M059J (cell line): ENCODE measurements around the gene CNTN5. TPM values are rescaled to one million over a fixed set of nuclear protein-coding genes. Genes with fewer than 3 reads are reported as not detected.

Experiments used
- DNase-seq: peaks from one replicate; pipeline ENCODE4 v3.0.0-alpha.2; 2012; ENCODE audit warnings: low read depth
- total RNA-seq: library from RNA; depleted of rRNA; stranded (reverse); fragments of >200 nt; shearing (Covaris generic); gene quantifications from 2 replicates; pipeline ENCODE4 v1.2.3, GENCODE V29; 2014

CNTN5 gene
- total RNA-seq, 1 experiment from 2014 or later: 0.57 TPM

DNA sequence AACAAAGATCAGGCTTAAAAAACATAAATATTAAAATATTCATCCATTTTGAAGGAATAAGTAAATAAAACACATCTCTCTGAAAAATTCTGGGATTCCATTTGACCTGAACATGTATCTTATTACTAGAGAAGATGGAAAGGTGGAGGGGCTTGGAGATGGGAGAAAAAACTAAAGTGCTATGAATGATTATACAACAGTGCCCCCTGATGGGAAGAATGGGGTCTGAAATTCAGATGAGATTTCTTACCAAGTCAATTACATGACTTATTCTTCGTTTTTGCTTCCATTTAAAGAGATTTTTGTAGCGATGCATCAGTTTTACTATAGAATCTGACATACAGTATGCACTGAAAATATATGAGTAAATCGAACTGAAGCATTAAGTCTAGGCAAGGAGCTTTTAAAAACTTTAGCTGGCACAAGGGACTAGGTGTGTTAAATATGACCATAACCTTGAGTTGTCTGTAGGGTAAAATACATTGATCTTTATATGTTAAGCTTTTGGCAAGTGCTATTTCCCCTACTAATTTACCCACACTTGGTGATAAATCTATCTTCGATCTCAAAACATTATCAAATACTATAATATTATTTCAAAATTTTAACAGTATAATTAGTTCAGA lies 718.8 kb downstream of the CNTN5 start:
- peak; percentile 57 for DNase-seq

DNA sequence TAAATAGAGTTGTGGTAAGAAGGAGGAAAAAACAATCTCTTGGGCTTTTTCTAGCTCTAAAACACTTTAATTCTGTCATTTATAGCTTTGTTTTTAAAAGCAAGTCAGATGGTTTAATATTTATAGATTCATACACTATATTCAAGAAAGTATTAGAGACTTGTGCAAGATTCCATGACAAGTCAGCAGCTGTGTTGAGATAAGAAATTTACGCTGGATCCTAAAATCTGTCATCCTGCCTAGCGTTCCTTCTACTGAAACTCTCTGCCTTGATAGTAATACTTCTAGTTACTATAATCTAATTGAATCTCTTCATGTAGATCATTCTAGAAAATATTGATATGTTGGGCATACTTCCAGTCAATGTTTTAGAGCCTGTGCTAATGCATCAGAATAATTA lies 721.8 kb downstream of the CNTN5 start:
- no peak for DNase-seq

GRCh38 chr11:99759787-99760186 lies 739.0 kb downstream of the CNTN5 start:
- DNase-seq: no peak

DNA sequence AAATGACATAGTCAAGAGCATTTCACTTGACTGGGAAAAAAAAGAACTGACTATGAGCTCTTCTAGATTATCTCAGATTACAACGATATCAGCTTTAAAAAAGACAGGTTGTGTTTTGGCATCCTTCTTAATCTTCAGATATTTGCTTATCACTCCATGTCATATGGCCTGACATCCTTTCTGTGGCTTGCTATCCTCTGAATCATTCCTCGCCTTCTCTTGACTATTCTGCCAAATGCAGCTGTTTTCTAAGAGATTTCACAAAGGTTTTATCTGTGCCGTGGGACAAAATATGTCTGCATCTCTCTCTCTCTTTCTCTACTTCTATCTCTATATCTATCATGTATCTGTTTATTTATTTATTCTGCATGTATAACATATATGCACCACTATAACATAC lies 746.1 kb downstream of the CNTN5 start:
- peak; percentile 35 for DNase-seq

- DNase-seq: peak; percentile 97
These were observed 752.9 kb downstream of the CNTN5 start for GRCh38 chr11:99773646-99774045.

DNA sequence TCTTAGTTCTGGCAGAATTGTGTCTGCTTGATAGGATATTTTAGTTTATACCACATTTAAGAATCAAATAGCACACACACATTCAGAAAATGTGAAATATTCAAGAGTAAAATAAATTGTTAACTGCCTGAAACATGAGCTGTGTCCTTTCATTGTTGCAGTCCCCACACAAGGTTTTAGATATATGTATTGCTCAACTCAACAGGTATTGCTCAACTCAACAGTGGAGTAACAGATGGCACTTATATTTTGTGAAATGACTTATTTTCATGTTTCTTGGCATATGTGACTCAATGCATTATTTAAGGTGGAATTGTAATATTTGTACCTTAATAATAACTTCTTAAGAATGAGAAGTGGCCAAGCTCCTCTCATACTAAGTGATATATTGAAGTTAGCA lies 760.3 kb downstream of the CNTN5 start:
- no peak for DNase-seq

DNA sequence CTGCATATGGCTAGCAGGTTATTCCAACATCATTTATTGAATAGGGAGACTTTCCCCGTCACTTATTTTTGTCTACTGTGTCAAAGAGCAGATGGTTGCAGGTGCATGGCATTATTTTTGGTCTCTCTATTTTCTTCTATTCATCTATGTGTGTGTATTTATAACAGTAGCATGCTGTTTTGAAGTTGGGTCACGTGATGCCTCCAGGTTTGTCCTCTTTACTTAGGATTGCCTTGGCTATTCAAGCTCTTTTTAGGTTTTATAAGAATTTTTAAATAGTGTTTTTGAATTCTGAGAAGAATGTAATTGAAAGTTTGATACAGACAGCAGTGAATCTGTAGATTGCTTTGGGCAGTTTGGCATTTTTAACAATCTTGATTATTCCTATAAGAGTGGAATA lies 770.6 kb downstream of the CNTN5 start:
- DNase-seq: no peak

DNA sequence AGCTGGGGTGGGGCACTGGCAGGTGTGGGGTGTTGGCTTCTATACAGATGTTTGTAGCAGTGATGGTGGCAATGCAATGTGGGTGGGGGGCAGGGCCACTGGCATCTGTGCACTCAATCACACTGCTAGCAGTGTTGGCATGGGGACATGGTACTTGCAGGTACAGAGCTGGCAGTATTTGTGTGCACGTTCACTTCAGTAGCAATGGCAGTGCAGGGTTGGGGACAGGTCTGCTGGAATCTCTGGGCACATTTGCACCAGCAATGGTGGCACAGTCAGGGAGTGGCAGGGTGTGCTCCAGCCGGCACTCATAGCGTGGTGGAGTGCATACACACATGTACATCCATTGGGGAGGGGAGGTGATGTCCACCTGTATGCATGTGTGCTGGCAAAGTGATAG lies 775.2 kb downstream of the CNTN5 start:
- DNase-seq: no peak

- peak; percentile 95 for DNase-seq
These were observed 782.8 kb downstream of the CNTN5 start for GRCh38 chr11:99803501-99803900.

GRCh38 chr11:99812516-99812915 lies 791.8 kb downstream of the CNTN5 start:
- no peak for DNase-seq

- no peak for DNase-seq
These were observed 793.3 kb downstream of the CNTN5 start for GRCh38 chr11:99814021-99814420.

DNA sequence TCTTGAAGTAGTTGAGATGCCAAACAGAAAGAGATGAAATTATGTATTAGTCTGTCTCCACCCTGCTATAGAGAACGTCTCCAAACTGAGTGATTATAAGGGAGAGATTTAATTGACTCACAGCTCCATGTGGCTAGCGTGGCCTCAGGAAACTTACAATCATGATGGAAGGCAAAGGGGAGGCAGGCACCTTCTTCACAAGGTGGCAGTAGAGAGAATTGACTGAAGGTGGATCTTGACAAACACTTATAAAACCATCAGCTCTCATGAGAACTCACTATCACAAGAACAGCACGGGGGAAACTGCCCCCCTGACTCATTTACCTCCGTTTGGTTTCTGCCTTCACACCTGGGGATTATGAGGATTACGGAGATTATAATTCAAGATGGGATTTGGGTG lies 794.0 kb downstream of the CNTN5 start:
- DNase-seq: no peak

DNA sequence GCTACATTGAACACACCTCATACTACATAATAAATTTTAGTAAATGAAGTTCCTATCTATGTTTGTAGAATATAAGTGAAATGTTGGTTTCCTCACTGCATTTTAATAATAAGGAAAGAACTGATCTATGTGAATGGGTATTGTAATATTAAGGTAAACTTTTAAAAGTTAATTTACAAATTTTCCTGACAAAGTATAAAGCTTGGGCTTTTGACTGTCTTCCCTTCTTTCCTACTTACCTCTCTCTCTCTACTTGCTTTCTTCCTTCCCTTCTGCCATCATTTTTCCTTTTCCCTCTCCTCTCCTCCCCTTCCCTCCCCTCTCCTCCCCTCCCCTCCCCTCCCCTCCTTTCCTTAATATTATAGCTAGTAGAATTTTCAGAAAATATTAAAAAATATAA lies 798.2 kb downstream of the CNTN5 start:
- DNase-seq: no peak

- DNase-seq: peak; percentile 61
These were observed 802.3 kb downstream of the CNTN5 start for GRCh38 chr11:99822846-99823565.

DNA sequence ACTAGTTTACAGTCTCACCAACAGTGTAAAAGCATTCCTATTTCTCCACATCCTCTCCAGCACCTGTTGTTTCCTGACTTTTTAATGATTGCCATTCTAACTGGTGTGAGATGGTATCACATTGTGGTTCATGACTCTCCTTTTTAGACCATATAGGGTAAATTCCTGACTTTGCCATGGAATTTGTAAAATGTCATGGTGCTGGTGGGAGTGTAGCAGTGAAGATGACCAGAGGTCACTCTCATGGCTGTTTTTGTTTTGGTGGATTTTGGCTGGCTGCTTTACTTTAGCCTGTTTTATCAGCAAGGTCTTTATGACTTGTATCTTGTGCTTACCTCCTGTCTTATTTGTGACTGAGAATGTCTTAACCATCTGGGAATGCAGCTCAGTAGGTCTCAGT lies 816.0 kb downstream of the CNTN5 start:
- DNase-seq: peak; percentile 42

DNA sequence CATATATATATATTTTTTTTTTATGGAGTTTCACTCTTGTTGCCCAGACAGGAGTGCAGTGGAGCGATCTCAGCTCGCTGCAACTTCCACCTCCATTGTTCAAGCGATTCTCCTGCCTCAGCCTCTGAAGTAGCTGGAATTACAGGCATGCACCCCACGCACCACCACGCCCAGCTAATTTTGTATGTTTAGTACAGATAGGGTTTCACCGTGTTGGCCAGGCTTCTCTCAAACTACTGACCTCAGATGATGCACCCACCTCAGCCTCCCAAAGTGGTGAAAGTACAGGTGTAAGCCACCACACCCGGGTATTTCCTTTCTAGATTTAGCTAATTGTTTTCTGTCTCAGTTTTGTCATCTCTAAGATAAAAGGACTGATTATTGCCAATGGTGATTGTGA lies 821.1 kb downstream of the CNTN5 start:
- DNase-seq: no peak

- DNase-seq: peak; percentile 71
These were observed 845.2 kb downstream of the CNTN5 start for GRCh38 chr11:99865951-99866350.

GRCh38 chr11:99881610-99882009 lies 860.9 kb downstream of the CNTN5 start:
- peak; percentile 34 for DNase-seq

- no peak for DNase-seq
These were observed 864.0 kb downstream of the CNTN5 start for GRCh38 chr11:99884750-99885149.

DNA sequence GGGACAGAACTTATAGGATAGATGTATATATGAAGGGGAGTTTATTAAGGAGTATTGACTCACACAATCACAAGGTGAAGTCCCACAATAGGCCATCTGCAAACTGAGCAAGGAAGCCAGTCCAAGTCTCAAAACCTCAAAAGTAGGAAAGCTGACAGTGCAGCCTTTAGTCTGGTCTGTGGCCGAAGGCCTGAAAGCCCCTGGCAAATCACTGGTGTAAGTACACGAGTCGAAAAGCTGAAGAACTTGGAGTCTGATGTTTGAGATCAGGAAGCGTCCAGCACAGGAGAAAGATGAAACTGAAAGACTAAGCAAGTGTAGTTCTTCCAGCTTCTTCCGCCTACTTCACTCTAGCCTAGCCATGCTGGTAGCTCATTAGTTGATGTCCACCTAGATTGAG lies 866.7 kb downstream of the CNTN5 start:
- DNase-seq: no peak

DNA sequence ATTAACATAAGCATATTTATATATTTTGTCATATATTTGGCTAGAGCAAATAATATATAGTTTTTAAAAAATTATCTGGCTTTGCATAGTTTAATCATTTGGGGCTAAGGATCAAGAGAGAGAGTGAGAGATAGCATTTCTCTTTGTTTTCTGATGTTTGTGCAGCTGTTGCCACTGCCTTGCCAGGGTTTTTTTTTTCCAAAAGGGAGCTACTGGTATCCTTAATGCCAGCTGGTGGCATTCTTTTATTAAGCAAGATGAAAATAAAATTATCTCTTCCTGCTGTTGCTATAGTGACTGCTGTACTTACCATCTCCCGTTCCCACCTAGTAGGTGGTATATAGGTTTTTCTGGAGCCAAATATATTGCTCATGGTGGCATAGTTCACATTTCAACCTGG lies 873.1 kb downstream of the CNTN5 start:
- DNase-seq: no peak

DNA sequence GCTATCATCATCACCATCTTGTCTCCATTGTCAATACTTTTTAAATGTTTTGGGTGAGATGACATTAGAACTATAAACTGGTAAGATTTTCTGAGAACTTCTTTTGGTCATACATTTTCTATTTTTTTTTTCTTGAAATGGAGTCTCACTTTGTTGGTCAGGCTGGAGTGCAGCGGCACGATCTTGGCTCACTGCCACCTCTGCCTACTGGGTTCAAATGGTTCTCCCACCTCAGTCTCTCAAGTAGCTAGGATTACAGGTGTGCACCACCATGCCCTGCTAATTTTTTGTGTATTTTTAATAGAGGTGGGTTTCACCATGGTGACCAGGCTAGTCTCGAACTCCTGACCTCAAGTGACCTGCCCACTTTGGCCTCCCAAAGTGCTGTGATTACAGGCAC lies 880.4 kb downstream of the CNTN5 start:
- no peak for DNase-seq

DNA sequence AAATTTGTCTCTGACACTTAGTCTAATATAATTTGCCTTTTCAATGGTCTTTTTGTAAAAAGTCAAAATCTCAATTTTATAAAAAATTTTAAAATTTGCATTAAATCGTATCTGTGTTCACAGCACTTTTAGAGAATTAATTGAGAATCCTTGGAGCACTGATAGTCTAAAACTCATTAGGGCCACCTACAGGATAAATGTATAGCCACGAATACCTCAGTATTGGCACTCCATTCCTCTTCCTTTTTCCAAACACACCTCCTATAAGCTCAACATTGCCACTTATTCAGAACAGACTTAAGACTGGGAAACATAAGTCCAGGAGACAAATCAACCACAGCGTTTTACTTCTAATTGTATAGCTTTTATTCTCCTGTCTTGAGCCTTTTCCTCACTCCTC lies 890.4 kb downstream of the CNTN5 start:
- no peak for DNase-seq

DNA sequence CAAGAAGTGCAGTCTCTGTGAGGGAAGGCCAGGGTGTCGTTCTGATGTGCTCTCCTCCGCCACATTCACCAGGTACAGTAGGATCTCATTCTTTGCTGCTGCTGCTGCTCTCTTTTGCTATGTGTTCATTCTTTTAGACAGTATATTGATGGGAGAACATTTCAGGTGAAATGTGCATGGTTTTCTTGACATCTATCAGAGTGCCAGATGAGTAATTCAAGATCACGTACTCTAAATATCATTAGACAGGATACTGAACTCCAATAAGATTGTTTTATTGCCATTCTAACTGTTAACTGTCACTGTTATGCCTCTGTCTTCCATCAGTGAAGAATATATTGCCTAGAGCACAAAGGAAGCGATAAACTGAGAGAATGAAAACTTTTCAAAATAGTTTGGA lies 895.3 kb downstream of the CNTN5 start:
- DNase-seq: no peak
